ENCODE data around the gene B3GNT2. TPM values are rescaled to one million over a fixed set of nuclear protein-coding genes. Genes with fewer than 3 reads are reported as not detected.

B3GNT2 gene
- total RNA-seq, 4 donors from 2014 or later = 28.1 to 41.6 (median 38.4) TPM

DNA sequence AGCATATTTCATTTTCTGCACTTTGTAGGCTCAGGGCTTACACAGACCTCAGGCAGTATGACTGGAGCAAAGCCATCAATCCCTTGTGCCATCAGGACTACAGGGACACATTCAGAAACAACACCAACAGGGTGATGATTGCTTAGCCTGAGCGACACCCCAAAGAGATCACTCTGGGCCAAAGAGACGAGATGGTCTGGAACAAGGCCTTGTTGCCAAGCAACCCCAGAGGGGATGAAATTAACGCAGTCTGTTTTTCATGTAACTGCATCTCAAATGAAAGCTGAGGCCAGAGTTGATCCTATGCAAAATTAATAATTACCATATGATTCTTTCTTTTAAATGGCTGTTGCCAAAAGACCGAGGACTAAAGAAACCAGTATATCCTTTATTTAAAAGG lies 20.2 kb upstream of the B3GNT2 start:
- in situ Hi-C loops (cut with MboI; ENCODE audit: low pct_ligation_motif_present in 1 of 4, low pct_unique_long_range_greater_than_20kb in 1 of 4, low sequenced_read_pairs in 3 of 4) = no loop called here

DNA sequence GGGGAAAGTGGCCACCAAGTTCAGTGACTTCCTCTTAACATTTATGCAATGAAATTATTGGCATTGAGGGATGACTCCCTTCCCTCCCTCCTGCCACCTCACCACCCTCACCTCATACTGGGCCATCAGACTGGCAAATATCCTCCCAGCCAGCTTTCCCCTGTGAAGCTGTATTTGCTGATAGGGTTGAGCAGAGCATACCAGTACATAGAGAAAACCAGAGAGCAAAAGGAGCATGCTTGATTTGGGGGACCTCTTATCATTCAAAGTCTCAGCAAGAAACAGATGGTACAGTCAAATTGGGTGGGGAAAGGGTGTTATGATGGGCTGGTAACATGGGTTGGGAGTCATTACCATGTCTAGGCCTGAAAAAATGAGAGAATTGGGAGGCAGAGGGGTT lies 19.1 kb upstream of the B3GNT2 start:
- Histone ChIP-seq H3K4me3 (no peak overlapping the region), H3K27ac (no peak overlapping the region), H3K4me1 (no peaks in the 10 kb centered on the region), H3K27me3 (no peaks in the 10 kb centered on the region), H3K9me3 (no peaks in the 10 kb centered on the region), H3K36me3 (no peaks in the 10 kb centered on the region)
- in situ Hi-C loops (cut with MboI; ENCODE audit: low pct_ligation_motif_present in 1 of 4, low pct_unique_long_range_greater_than_20kb in 1 of 4, low sequenced_read_pairs in 3 of 4) (no loop called here), intact Hi-C loops (cut with DNase I; ENCODE audit: low total_unique reads) (no loop called here)
- TF ChIP-seq EP300 (IDR thresholded peaks at IDR 0.05; ENCODE audit: low read depth) (no peak), POLR2AphosphoS5 (IDR thresholded peaks at IDR 0.05) (no peak), POLR2A (IDR thresholded peaks at IDR 0.05) (no peak), CTCF (IDR thresholded peaks at IDR 0.05) (no peak)
- DNase-seq = no peak

More for the DNA sequence above, 20.2 kb upstream of the B3GNT2 start:
- Histone ChIP-seq H3K9me3 (no peaks in the 10 kb centered on the region), H3K27me3 (no peaks in the 10 kb centered on the region), H3K36me3 (no peaks in the 10 kb centered on the region), H3K27ac (no peak overlapping the region), H3K4me3 (no peak overlapping the region), H3K4me1 (no peaks in the 10 kb centered on the region)
- intact Hi-C loops (cut with DNase I; ENCODE audit: low total_unique reads) = no loop called here
- 90% methylated on average over 4 of the region's 4 CpGs for WGBS, 2 donors (ENCODE audit: low coverage in 1 of 2)
- TF ChIP-seq EP300 (IDR thresholded peaks at IDR 0.05; ENCODE audit: low read depth) (no peak), POLR2AphosphoS5 (IDR thresholded peaks at IDR 0.05) (no peak), CTCF (IDR thresholded peaks at IDR 0.05) (no peak)
- DNase-seq = no peak

DNA sequence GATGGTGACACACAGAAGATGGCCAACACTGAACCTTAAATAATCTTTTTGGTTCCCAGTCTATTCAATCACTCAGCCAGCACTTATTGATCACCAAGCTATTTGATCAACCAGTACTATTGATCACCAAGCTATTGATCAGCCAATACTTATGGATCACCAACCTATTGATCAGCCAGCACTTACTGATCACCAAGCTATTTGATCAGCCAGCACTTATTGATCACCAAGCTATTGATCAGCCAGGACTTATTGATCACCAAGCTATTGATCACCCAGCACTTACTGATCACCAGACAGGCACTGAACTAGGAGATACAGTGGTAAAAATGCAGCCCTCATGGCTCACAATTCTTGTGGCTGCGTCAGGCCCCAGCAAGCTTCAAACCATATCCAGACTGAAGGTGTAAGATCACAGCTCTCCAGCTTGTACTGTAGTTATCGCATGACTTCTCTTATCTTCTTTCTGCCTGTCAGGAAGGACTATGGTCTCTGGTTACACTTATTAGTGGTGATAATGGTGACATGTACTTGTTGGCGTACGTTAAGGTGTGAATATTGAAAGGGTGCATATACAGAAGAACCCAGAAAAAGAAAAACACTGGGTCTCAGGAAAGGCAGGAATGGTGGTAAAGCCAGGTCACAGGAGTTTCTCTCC lies 18.4 kb upstream of the B3GNT2 start:
- TF ChIP-seq POLR2A (IDR thresholded peaks at IDR 0.05) = no peak
- TF ChIP-seq POLR2AphosphoS5 (IDR thresholded peaks at IDR 0.05) = no peak
- no peak for TF ChIP-seq CTCF (IDR thresholded peaks at IDR 0.05)
- TF ChIP-seq EP300 (IDR thresholded peaks at IDR 0.05; ENCODE audit: low read depth) = no peak
- H3K27me3 ChIP-seq = no peaks in the 10 kb centered on the region
- no peaks in the 10 kb centered on the region for H3K9me3 ChIP-seq
- no peak overlapping the region for H3K4me3 ChIP-seq
- in situ Hi-C loops (cut with MboI; ENCODE audit: low pct_ligation_motif_present in 1 of 4, low pct_unique_long_range_greater_than_20kb in 1 of 4, low sequenced_read_pairs in 3 of 4) = no loop called here
- H3K4me1 ChIP-seq = no peaks in the 10 kb centered on the region
- H3K27ac ChIP-seq = no peak overlapping the region
- intact Hi-C loops (cut with DNase I; ENCODE audit: low total_unique reads) = no loop called here
- WGBS, 2 donors (ENCODE audit: low coverage in 1 of 2) = 94 to 98% methylated on average over 4 of the region's 4 CpGs
- no peak for DNase-seq
- no peaks in the 10 kb centered on the region for H3K36me3 ChIP-seq

DNA sequence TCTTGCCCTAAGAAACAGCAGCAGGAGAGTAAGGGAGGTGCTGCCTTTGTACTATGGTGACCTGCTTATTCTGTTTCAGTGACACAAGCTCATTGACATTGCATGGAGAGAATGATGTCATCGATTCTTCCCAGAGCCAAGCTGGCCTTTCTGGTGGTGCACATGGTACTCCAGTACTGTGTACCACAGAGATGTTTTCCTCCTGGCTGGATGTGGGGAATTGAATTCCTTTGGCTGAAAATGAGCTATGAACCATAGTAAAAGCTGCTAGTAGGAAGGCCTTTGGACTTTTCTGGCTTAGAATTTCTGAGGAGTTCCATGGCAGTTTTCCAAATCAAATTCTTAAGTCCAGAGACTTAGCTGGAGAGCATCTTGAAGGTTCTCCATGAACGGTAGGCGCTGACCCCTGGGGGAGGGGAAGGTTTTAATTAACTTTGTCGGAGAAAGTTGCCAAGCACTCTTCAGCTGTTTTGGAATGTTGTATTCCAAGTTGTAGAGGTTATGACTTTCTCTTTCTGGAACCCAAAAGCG lies 17.1 kb upstream of the B3GNT2 start:
- no peak overlapping the region for H3K27ac ChIP-seq

More for the DNA sequence above, 17.1 kb upstream of the B3GNT2 start:
- 86 to 100% methylated on average over 2 to 5 of the region's 5 CpGs for whole genome bisulfite sequencing, 2 donors (ENCODE audit: low coverage in 1 of 2)
- TF ChIP-seq EP300 (IDR thresholded peaks at IDR 0.05; ENCODE audit: low read depth) (no peak), POLR2AphosphoS5 (IDR thresholded peaks at IDR 0.05) (no peak), POLR2A (IDR thresholded peaks at IDR 0.05) (no peak), CTCF (IDR thresholded peaks at IDR 0.05) (no peak)
- no peak overlapping the region for H3K4me3 ChIP-seq
- no peak for DNase-seq
- no peaks in the 10 kb centered on the region for H3K36me3 ChIP-seq
- intact Hi-C loops (cut with DNase I; ENCODE audit: low total_unique reads) = no loop called here
- no peaks in the 10 kb centered on the region for H3K9me3 ChIP-seq
- H3K27me3 ChIP-seq = no peaks in the 10 kb centered on the region
- in situ Hi-C loops (cut with MboI; ENCODE audit: low pct_ligation_motif_present in 1 of 4, low pct_unique_long_range_greater_than_20kb in 1 of 4, low sequenced_read_pairs in 3 of 4) = no loop called here
- no peaks in the 10 kb centered on the region for H3K4me1 ChIP-seq
